Coronary artery (tissue), 2 donors: ENCODE data around the gene FUT3.

Source experiments
- DNase-seq: peaks from one replicate; pipeline ENCODE4 v3.0.0-alpha.2; 2017; ENCODE audit warnings: low spot score
- H3K27ac ChIP-seq, 2 donors: fragments of 200-600 bp; sonication (generic); one replicate each; pipeline ENCODE4 v1.5.1; 2016 to 2019
- H3K4me3 ChIP-seq: fragments of 200-600 bp; sonication (generic); 2 replicates; pipeline ENCODE4 v1.5.1; 2016; ENCODE audit warnings: mild to moderate bottlenecking, moderate library complexity
- TF ChIP-seq, protein P1 (sequence below): fragments of 200-600 bp; sonication (generic); IDR thresholded peaks from one replicate; pipeline ENCODE4 v1.5.1; 2019; ENCODE audit warnings: antibody characterized with exemption

FUT3 gene

GRCh38 chr19:5838353-5839064, 12.7 kb downstream of the FUT3 start:
- TF ChIP-seq, protein P1, sequence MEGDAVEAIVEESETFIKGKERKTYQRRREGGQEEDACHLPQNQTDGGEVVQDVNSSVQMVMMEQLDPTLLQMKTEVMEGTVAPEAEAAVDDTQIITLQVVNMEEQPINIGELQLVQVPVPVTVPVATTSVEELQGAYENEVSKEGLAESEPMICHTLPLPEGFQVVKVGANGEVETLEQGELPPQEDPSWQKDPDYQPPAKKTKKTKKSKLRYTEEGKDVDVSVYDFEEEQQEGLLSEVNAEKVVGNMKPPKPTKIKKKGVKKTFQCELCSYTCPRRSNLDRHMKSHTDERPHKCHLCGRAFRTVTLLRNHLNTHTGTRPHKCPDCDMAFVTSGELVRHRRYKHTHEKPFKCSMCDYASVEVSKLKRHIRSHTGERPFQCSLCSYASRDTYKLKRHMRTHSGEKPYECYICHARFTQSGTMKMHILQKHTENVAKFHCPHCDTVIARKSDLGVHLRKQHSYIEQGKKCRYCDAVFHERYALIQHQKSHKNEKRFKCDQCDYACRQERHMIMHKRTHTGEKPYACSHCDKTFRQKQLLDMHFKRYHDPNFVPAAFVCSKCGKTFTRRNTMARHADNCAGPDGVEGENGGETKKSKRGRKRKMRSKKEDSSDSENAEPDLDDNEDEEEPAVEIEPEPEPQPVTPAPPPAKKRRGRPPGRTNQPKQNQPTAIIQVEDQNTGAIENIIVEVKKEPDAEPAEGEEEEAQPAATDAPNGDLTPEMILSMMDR: no peak
- Histone ChIP-seq H3K4me3 (no peak overlapping the region), H3K27ac (no peak overlapping the region)
- DNase-seq: no peak

GRCh38 chr19:5837761-5838352, 13.4 kb downstream of the FUT3 start:
- no peak overlapping the region for H3K4me3 ChIP-seq
- TF ChIP-seq, protein P1: no peak
- no peak for DNase-seq
- no peak overlapping the region for H3K27ac ChIP-seq

DNA sequence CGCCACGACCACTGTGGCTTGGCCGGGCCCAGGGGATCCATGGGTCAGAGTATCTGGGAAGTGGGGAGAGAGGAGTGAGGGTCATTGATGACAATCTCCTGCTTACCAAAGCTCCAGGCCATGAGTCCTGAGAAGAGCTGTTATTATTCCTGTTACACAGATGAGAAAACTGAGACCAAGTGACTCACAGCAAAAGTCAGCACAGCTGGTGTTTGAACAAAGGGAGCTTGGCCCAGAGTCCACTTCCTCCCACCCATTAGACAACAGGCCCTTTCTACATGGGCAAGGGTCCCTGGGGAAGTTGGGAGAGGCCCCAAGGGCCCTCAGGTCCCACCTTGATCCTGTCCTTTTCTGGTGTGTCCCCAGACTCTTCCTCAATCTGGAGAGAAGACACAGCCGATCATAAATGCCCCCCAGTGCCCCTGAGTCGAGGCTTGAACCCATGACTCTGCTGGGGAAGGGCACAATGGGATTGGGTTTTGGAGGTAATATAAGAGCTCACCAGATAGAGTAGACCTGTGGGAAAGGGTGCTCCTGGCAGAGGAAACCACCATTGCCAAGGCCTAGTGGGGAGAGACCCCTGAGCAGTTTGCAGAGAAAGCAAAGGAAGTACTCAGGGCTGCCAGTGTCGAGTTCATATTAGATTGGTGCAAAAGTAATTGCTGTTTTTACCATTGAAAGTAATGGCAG, 18.6 kb downstream of the FUT3 start:
- H3K27ac ChIP-seq: no peak overlapping the region
- no peak for DNase-seq
- TF ChIP-seq, protein P1: no peak
- H3K4me3 ChIP-seq: no peak overlapping the region

DNA sequence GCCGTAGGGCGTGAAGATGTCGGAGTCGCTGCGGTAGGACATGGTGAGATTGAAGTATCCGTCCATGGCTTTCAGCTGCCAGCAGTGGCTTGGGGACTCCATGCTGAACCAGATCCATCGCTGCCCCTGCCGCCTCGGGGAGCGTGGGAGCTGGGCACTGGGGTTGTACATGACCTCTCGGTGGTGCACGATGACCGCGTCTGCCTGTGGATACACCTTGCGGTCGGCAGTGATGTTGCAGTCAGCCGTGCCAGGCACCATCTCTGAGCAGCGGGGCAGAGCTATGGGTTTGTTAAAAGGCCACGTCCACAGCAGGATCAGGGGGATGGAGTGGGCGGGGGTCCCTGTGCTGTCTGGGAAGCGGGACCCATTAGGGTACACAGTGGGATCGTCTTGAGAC, 19.2 kb downstream of the FUT3 start:
- Histone ChIP-seq H3K27ac (no peak overlapping the region), H3K4me3 (no peak overlapping the region)
- no peak for DNase-seq
- TF ChIP-seq, protein P1: no peak

- no peak overlapping the region for H3K27ac ChIP-seq
- TF ChIP-seq, protein P1: no peak
- no peak for DNase-seq
- H3K4me3 ChIP-seq: no peak overlapping the region
These were observed 20.1 kb downstream of the FUT3 start for GRCh38 chr19:5831159-5831558.

DNA sequence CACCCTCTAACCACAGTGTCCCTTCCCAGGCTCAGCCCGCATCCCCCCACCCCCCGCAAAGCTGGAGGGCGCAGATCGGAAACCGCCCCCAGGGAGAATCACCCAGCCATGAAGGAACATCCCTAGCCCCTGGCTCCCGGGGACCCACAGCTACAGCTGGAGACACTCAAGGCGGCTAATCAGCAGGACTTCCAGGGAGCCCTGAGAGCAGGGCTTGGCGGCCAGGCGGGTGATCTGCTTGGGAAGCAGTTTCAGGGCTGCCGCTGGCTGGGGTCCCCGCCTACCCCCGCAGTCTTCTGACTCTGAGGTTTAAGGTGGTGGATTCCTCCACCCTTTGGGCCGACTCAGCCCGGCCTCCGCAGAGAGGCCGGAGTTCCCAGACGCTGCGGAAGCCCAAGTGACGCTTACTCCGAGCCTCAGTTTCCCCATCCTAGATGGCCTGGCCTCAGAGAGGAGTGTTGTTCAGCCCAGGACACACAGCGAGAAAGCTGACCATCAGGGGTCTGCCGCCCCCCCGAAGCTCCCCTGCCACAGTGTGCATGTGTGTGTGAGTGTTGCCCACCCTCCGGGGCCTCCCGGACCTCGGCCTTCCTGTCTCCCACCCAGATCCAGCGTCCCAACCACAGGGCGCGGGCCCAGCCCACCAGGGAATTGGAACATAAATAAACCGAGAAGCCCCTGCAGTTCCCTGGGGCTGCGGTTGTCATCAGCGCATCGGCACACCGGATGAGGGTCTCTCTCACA, 21.5 kb downstream of the FUT3 start:
- H3K4me3 ChIP-seq: peak overlapping the region; percentile 75
- H3K27ac ChIP-seq: no peak overlapping the region

More for the DNA sequence above, 21.5 kb downstream of the FUT3 start:
- TF ChIP-seq, protein P1: no peak
- peak; percentile 71 for DNase-seq
